RPMI8226 (cell line): ENCODE measurements around the gene RERE.
"Not testable (repeated sequence)": the region's sequence is repeated elsewhere in the genome, so short reads cannot be mapped to it uniquely, and the experiment has no call there.

Experiments
- DNase-seq: peaks from one replicate; pipeline ENCODE4 v3.0.0-alpha.2; 2015

Gene RERE

GRCh38 chr1:8796812-8797211, 20.6 kb downstream of the RERE start:
- no peak for DNase-seq

- DNase-seq: peak; percentile 53
Measured at GRCh38 chr1:8794605-8795004, 22.8 kb downstream of the RERE start.

GRCh38 chr1:8791819-8792218, 25.6 kb downstream of the RERE start:
- no peak for DNase-seq

GRCh38 chr1:8790987-8791386, 26.5 kb downstream of the RERE start:
- no peak for DNase-seq

- no peak for DNase-seq
Measured at GRCh38 chr1:8790478-8790877, 27.0 kb downstream of the RERE start.

- DNase-seq: no peak
Measured at GRCh38 chr1:8789314-8790214, 27.9 kb downstream of the RERE start.

GRCh38 chr1:8787218-8787617, 30.2 kb downstream of the RERE start:
- DNase-seq: no peak

- not testable (repeated sequence) for DNase-seq
Measured at GRCh38 chr1:8786204-8786603, 31.2 kb downstream of the RERE start.

GRCh38 chr1:8782955-8783354, 34.5 kb downstream of the RERE start:
- no peak for DNase-seq

GRCh38 chr1:8782001-8782620, 35.3 kb downstream of the RERE start:
- DNase-seq: no peak

- DNase-seq: no peak
Measured at GRCh38 chr1:8780405-8780804, 37.0 kb downstream of the RERE start.

- no peak for DNase-seq
Measured at GRCh38 chr1:8777867-8778266, 39.6 kb downstream of the RERE start.

- no peak for DNase-seq
Measured at GRCh38 chr1:8776104-8776503, 41.3 kb downstream of the RERE start.

GRCh38 chr1:8767006-8767405, 50.4 kb downstream of the RERE start:
- no peak for DNase-seq

- no peak for DNase-seq
Measured at GRCh38 chr1:8765198-8765597, 52.2 kb downstream of the RERE start.

- no peak for DNase-seq
Measured at GRCh38 chr1:8764293-8764937, 53.0 kb downstream of the RERE start.

GRCh38 chr1:8763888-8764287, 53.6 kb downstream of the RERE start:
- DNase-seq: peak; percentile 18

- no peak for DNase-seq
Measured at GRCh38 chr1:8754993-8755392, 62.4 kb downstream of the RERE start.

- no peak for DNase-seq
Measured at GRCh38 chr1:8754247-8754650, 63.2 kb downstream of the RERE start.

GRCh38 chr1:8753736-8754135, 63.7 kb downstream of the RERE start:
- no peak for DNase-seq

- DNase-seq: no peak
Measured at GRCh38 chr1:8752921-8753713, 64.3 kb downstream of the RERE start.

GRCh38 chr1:8752411-8752810, 65.0 kb downstream of the RERE start:
- no peak for DNase-seq

- DNase-seq: no peak
Measured at GRCh38 chr1:8751984-8752383, 65.5 kb downstream of the RERE start.
